GM12878 (cell line): Measurements from ENCODE around the gene PROSER3. TPM values are rescaled to one million over a fixed set of nuclear protein-coding genes. Genes with fewer than 3 reads are reported as not detected.

Experiments used
- CHD2 ChIP-seq: IDR thresholded peaks from 2 replicates; pipeline ENCODE4 v1.6.1; 2011; ENCODE audit warnings: low read depth, low read length, improper control_type of control experiment, borderline replicate concordance
- CREM ChIP-seq: IDR thresholded peaks from 2 replicates; pipeline ENCODE4 v1.6.1; 2014; ENCODE audit warnings: antibody characterized with exemption, low read depth
- ELK1 ChIP-seq: IDR thresholded peaks from 2 replicates; pipeline ENCODE4 v1.6.1; 2012; ENCODE audit warnings: low read depth, low read length, improper control_type of control experiment
- EP300 ChIP-seq, 2 experiments: fragments of 150-350 bp in 1 of 2; IDR thresholded peaks; 2 replicates each; pipeline ENCODE4 v1.6.1; 2011 to 2012; ENCODE audit warnings: low read depth in 2 of 2, low read length in 2 of 2, borderline replicate concordance in 1 of 2, improper control_type of control experiment in 1 of 2, inconsistent platforms in 1 of 2; ENCODE audit not compliant: control insufficient read depth in 1 of 2
- HDAC2 ChIP-seq: fragments of 200-600 bp; sonication (generic); IDR thresholded peaks from 2 replicates; pipeline ENCODE4 v1.6.1; 2017
- HSF1 ChIP-seq: fragments of 150-350 bp; IDR thresholded peaks from 2 replicates; pipeline ENCODE4 v1.6.1; 2014; ENCODE audit warnings: mild to moderate bottlenecking, low read depth, low read length
- PRDM15 ChIP-seq: fragments of 450-650 bp; formaldehyde crosslinking; IDR thresholded peaks from 2 replicates; pipeline ENCODE4 v1.4.0; 2020; ENCODE audit warnings: mild to moderate bottlenecking, moderate library complexity
- ZNF274 ChIP-seq: IDR thresholded peaks from one replicate; pipeline ENCODE4 v1.8.0; 2011; ENCODE audit not compliant: insufficient read length, insufficient read depth
- ZZZ3 ChIP-seq: IDR thresholded peaks from 2 replicates; pipeline ENCODE4 v1.6.1; 2011; ENCODE audit warnings: low read depth; ENCODE audit not compliant: control insufficient read depth, insufficient read length
- polyA plus RNA-seq, 11 experiments: library from polyadenylated mRNA; depleted of rRNA in 4 of 11; unstranded in 6 of 11; stranded (reverse) in 5 of 11; fragments of >200 nt; fragmentation: Nextera tagmentation in 4 of 11; fragmentation: Illumina TruSeq in 1 of 11; extraction: Ambion mirVana in 4 of 11; extraction: Trizol in 1 of 11; gene quantifications; 1 replicate in 1 of 11; 2 replicates in 10 of 11; pipeline versions ENCODE4 v1.2.1 to v1.2.3, GENCODE V29; 2011 to 2016; ENCODE audit warnings: inconsistent platforms in 2 of 11, missing spikeins in 2 of 11, low read depth in 1 of 11
- total RNA-seq, 4 experiments: library from RNA; depleted of rRNA in 3 of 4; stranded (reverse); fragments of >200 nt in 3 of 4; fragmentation: Illumina TruSeq in 1 of 4; extraction: Trizol in 1 of 4; gene quantifications; 2 replicates each; pipeline versions ENCODE4 v1.2.1 to v1.2.3, GENCODE V29; 2013 to 2021
- TF ChIP-seq, protein P1 (sequence below): IDR thresholded peaks from 2 replicates; pipeline ENCODE4 v1.6.1; 2012; ENCODE audit warnings: improper control_type of control experiment, low read depth, low read length; ENCODE audit not compliant: insufficient replicate concordance

PROSER3 gene
- total and polyA plus RNA-seq, 10 of the 15 experiments (the other 5 are each of a cell fraction or from before 2014, with no cell fraction given) = 0.85 to 25.1 (median 9.6) TPM

DNA sequence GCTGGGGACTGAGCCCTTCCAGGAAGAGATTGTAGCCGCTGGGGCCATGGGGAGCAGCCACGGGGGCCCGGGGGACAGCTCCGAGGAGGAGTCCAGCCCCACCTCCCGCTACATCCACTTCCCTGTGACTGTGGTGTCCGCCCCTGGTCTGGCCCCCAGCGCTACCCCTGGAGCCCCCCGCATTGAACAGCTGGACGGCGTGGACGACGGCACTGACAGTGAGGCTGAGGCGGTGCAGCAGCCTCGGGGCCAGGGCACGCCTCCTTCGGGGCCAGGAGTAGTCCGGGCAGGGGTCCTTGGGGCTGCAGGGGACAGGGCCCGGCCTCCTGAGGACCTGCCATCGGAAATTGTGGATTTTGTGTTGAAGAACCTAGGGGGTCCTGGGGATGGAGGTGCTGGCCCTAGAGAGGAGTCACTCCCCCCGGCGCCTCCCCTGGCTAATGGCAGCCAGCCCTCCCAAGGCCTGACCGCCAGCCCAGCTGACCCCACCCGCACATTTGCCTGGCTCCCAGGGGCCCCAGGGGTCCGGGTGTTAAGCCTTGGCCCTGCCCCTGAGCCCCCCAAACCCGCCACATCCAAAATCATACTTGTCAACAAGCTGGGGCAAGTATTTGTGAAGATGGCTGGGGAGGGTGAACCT lies 25.3 kb upstream of the PROSER3 start (continued):
- TF ChIP-seq EP300 (IDR thresholded peaks at IDR 0.05; ENCODE audit: borderline replicate concordance in 1 of 2, control insufficient read depth in 1 of 2, low read depth in 2 of 2, low read length in 2 of 2) (no peak), PRDM15 (CRISPR knock-in tag) (no peak), CREM (no peak), CHD2 (no peak), HSF1 (no peak), ZZZ3 (no peak), HDAC2 (no peak), ZNF274 (no peak), ELK1 (no peak)
- TF ChIP-seq, protein P1, sequence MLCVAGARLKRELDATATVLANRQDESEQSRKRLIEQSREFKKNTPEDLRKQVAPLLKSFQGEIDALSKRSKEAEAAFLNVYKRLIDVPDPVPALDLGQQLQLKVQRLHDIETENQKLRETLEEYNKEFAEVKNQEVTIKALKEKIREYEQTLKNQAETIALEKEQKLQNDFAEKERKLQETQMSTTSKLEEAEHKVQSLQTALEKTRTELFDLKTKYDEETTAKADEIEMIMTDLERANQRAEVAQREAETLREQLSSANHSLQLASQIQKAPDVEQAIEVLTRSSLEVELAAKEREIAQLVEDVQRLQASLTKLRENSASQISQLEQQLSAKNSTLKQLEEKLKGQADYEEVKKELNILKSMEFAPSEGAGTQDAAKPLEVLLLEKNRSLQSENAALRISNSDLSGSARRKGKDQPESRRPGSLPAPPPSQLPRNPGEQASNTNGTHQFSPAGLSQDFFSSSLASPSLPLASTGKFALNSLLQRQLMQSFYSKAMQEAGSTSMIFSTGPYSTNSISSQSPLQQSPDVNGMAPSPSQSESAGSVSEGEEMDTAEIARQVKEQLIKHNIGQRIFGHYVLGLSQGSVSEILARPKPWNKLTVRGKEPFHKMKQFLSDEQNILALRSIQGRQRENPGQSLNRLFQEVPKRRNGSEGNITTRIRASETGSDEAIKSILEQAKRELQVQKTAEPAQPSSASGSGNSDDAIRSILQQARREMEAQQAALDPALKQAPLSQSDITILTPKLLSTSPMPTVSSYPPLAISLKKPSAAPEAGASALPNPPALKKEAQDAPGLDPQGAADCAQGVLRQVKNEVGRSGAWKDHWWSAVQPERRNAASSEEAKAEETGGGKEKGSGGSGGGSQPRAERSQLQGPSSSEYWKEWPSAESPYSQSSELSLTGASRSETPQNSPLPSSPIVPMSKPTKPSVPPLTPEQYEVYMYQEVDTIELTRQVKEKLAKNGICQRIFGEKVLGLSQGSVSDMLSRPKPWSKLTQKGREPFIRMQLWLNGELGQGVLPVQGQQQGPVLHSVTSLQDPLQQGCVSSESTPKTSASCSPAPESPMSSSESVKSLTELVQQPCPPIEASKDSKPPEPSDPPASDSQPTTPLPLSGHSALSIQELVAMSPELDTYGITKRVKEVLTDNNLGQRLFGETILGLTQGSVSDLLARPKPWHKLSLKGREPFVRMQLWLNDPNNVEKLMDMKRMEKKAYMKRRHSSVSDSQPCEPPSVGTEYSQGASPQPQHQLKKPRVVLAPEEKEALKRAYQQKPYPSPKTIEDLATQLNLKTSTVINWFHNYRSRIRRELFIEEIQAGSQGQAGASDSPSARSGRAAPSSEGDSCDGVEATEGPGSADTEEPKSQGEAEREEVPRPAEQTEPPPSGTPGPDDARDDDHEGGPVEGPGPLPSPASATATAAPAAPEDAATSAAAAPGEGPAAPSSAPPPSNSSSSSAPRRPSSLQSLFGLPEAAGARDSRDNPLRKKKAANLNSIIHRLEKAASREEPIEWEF = no peak
- TF ChIP-seq, all 136 proteins: peak for 0
